RPMI7951 (cell line): ENCODE measurements around the gene ANKRD6. TPM values are rescaled to one million over a fixed set of nuclear protein-coding genes. Genes with fewer than 3 reads are reported as not detected.

ENCODE experiments used
- DNase-seq: peaks from one replicate; pipeline ENCODE4 v3.0.0-alpha.2; 2012; ENCODE audit warnings: low read depth
- total RNA-seq: library from RNA; depleted of rRNA; stranded (reverse); fragments of >200 nt; shearing (Covaris generic); gene quantifications from 2 replicates; pipeline ENCODE4 v1.2.3, GENCODE V29; 2014

The ANKRD6 gene
- total RNA-seq, 1 experiment from 2014 or later, result 0.48 TPM

DNA sequence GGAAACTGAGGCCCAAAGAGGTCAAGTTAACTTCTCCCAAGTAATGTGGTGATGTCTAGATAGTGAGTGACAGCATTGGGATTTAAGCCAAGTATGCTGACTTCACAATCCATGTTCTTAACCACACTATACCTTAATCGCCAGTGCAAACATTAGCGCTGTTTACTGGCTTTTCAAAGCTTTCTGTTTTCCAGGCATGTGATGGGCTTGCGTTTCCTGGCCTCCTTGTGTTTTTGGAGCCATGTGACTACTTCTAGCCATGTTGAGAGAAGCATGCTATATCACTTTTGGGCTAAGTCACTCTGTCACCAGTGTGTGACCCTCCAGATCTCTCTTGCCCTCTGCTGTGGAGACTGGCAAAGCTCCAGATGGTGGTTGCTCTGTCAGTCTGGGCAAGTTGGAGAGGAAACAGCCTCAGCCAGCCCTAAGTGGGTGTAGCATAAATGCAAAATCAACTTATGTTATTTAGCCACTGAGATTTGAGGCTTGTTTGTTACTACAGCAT, 76.9 kb downstream of the ANKRD6 start:
- DNase-seq, result peak; percentile 0

DNA sequence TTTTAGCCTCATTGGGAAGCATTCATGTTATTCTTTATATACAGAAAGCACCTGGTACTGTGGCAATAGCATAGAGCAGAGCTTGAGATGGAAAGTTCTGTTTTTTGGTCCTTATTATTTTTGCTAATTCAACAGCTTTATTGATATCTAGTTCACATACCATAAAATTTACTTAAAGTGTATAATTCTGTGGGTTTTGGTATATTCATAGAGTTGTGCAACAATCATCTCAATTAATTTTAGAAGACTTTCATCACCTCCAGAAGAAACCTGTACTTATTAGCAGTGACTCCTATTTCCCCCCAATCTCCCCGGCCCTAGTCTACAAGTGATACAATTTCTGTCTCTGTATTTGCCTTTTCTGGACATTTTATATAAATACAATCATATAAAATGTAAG, 77.4 kb downstream of the ANKRD6 start:
- DNase-seq, result no peak

DNA sequence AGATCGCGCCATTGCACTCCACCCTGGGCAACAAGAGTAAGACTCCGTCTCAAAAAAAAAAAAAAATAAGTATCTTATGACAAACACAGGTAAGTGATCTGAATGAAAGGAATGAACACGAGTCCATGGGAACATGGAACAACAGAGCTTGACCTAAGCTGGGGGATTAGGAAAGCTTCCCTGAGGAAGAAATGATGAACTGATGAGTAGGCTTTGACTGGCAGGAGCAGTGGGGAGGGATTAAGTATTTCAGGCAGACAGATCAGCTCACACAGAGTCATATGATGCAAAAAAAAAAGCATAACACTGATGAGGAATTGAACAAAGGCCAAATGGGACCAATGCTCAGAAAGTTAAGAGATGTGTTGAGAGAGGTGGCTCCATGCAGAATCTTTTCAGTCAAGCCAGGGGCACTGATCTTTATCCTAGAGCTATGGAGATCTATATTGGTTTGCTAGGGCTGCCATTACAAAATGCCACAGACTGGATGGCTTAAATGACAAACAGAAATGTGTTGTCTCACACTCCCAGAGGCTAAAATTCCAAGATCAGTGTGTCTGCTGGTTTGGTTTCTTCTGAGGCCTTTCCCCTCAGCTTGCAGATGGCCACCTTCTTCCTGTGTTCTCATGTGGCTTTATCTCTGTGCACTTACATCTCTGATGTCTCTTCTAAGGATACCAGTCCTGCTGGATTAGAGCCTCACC, 85.6 kb downstream of the ANKRD6 start:
- no peak for DNase-seq

GRCh38 chr6:89520736-89521135, 87.8 kb downstream of the ANKRD6 start:
- DNase-seq, result no peak

- no peak for DNase-seq
These were observed 89.8 kb downstream of the ANKRD6 start for GRCh38 chr6:89522778-89523177.

DNA sequence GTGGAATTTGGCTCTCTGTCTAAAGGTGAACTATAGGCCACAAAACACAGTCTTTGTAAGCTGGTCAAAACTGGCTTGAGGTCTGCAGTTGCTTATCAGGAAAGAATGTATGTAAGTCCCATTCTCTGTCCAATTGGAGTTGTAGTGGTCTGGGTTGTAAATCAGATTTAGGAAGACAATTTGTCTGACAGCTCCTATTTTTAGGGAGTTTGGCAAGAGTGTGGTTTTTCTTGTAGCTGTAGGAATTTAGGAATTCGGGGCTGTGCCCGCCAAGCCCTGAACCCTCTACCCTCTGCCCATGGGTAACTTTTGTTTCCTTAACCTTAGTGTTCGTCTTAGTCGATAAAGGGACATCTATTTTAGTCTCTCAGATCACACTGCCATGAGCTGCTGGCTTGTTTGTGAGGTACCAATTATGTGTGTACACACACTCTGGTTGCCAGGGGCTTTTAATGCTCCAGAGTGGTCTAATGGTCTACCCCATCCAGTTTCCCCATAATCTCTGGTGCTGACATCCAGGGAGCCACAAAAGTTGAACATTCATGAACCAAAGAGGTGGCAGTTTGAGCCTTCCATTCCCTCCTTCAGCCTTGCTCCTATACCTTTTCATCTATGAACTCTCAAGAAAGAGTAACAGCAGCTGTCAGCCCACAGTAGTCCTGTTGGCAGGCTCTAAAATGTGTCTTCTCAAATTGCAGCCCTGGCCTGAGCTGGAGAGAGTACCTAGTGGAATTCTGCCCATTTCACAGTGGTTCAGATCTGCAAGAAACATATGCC, 93.0 kb downstream of the ANKRD6 start:
- DNase-seq, result no peak

DNA sequence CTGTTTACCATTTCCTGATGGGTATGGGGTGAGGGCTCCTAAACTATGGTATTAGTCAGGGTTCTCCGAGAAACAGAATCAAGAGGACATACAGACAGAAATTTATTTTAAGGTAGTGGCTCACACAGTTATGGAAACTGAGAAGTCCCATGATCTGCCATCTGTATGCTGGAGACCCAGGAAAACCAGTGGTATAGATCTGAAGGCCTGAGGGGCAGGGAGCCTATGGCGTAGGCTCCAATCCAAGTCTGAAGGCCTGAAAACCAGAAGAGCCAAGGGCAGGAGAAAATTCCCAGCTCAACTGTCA, 93.6 kb downstream of the ANKRD6 start:
- no peak for DNase-seq

GRCh38 chr6:89527634-89528033, 94.7 kb downstream of the ANKRD6 start:
- peak; percentile 2 for DNase-seq

DNA sequence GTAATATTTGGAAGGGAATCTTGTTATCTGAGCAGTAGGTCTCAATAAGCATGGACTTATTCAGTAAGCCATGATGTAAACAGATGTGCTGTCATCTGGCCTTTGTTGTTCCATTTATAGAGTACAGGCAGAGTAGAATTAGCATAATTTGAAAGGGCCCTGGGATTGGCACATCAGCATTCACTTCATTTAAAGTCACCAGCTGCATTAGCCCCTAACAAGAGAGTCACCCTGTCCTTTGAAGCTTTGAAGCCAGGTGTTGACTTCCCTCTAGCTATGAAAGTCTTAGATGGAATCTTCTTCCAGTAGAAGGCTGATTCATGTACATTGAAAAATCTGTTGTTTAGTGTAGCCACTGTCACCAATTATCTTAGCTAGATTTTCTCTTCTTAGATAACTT, 95.9 kb downstream of the ANKRD6 start:
- no peak for DNase-seq

DNA sequence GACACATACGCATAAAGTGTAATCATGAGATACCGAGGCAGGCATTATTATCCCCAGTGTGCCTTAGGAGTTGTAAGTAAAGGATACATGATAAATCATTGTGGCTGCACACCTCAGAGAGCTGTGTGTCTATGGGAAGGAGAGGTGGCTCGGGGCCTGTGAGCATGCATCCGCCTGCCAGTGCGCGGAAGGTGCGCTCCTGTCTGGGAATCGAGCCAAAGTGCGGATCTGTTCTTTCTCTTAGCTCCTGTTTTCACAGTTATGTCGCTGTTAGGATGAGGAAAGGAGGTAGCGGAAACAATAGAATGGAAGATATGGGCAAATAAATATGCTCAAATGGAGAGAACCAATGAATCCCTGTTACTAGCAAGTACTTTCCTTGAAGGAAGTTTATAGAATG, 98.0 kb downstream of the ANKRD6 start:
- no peak for DNase-seq

- no peak for DNase-seq
These were observed 103.3 kb downstream of the ANKRD6 start for GRCh38 chr6:89536231-89536630.

DNA sequence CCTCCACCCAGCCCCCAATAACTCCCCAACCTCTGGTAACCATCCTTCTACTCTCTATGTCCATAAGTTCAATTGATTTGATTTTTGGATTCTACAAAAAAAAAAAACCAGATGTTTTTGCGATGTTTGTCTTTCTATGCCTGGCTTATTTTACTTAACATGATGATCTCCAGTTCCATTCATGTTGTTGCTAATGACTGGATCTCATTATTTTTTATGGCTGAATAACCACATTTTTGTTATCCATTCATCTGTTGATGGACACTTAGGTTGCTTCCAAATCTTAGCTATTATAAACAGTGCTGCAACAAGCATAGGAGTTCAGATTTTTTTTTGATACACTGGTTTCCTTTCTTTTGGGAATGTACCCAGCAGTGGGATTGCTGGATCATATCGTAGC, 106.8 kb downstream of the ANKRD6 start:
- no peak for DNase-seq

DNA sequence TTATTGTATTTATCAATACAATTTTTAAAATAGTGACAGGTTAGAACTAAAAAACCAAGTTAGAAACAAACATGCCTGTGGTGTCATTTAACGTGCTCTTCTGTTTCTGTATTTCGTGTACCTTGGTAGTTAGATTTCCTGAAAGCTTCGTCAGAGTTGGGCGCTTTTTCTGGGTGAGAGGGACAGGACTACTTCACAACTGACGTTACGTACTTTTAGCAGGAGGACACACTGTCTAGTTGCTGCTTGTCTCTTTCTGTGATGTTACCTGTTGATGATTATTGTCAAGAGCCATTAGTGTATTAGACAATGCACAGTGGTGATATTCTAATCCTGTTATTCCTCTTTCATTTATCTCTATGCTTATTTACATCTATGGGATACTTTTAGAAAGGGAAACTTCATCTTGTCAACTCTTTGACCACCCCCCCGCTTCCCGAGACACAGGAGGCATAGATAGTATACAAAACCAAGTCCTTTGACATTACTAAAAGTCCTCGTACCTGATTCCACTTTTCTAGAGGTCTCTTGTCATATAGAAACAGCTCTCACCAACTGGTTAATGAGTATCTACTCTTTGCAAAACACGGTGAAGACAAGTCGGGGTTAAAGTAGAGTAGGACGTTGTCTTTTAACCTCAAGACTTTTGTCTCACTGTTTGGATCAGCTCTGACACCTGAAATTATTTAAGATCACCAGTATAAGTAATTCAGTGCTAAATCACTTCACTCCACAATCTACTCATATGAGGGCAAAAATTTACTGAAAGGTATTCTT, 109.3 kb downstream of the ANKRD6 start:
- DNase-seq, result no peak

DNA sequence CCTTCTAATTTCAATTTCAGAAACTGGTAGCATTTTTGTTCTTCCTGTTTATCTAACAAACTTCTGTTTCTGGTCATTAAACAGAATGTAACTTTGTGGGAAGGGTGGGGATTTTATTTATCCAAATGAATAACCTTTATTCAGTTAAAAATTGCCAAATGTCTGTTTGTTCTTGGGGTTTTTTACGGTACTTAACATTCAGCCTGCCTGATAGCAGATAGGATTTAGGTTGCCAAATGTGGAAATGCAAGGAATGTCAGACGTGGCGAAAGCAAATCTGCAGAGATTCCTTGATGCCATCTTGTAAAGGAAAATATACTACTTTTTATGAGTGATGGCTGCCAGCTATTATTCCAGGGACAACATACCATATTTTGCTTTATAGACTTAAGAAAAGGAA, 109.9 kb downstream of the ANKRD6 start:
- no peak for DNase-seq

DNA sequence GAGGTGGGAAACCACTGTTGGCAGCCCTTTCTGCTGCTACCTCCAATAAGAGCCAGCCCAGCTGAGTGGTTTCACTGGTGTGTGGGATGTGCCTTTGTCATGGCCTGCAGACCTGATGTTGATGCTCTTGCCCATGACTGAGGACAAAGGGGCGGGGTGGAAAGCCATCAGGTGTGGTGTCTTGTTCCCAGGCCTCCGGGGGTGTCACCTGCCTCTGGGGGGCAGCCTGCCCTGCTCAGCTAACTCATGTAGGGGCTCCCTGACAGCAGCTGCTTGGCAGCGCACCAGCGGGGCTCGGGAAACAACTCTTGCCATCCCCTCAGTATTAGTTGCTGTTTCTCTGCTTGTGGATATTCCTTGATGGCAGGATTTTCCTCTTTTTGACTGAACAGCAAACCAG, 114.3 kb downstream of the ANKRD6 start:
- DNase-seq, result no peak

- DNase-seq, result no peak
These were observed 120.5 kb downstream of the ANKRD6 start for GRCh38 chr6:89553431-89553830.

DNA sequence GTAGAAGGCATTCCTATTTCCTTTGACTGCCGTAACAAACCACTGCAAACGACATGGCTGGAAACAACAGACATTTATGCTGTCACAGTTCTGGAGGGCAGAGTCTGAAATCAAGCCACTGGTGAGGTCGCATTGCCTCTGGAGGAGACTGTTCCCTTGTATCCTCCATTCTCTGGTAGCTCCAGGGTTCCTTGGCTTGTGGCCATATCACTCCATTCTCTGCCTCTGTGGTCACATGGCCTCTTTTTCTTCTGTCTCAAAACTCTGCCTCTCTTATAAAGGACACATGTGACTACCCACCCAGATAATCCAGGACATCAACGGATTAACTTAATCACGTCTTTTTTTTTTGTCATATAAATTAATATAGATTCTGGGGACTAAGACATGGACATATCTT, 121.2 kb downstream of the ANKRD6 start:
- DNase-seq, result no peak

- DNase-seq, result no peak
These were observed 122.1 kb downstream of the ANKRD6 start for GRCh38 chr6:89555031-89555430.

DNA sequence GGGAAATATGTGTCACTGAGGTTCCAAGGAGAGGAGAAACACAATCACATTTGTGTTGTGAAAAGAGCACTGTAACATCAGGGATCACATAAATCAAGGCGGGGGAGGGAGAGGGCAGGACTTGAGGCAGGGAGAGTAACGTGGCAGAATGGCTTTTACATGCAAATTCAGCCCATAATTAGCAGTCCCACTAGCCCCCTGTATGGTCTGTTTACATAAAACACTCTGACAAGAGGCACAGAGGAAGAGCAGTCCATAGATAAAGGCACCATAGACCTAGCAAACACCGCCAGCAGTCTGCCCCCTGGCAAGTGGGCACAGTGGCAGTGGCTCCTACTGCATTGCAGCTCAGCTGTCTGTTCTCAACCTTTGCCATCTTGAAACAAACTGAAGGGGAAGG, 122.9 kb downstream of the ANKRD6 start:
- DNase-seq, result no peak

- DNase-seq, result no peak
These were observed 126.5 kb downstream of the ANKRD6 start for GRCh38 chr6:89559487-89559886.

DNA sequence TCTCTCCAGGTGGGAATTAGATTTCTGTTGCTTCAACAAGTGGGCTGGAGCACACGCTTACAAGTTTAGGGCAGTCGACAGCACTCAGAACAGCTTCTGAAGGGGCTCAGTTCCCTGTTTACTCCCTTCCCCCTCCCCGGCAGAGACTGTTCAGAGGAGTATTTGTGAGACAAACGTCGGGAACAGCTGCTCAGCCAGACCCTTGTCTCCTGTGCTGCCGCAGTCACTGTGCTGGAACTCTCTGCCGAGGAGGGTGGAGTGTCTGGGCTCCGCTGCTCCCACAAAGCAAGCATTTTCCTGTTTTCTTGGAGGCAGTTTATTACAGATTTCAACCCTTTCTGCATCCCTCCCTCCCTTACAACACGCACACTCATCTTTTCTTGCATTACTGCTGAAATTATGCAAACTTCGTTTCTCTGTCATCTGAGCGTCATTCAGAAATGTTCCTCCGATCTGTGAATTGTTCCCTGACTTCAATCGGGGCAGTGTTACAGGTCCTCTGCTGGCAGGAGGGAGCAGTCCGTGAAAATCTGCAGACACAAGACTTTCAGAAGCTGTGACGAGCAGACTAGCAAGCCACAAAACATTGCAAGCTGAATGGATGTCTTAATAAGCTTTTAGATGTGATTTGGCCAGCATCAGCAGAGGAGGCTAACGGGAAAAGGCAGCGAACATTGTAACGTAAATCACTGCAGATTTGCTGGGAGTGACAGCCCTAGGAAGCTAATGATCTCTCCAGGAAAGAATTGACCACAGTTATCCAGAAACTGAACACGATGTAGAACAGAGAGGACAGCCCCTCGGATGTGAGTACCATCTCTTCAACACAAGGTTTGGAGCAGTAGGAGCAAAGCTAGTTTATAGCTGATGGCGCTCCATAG, 129.4 kb downstream of the ANKRD6 start:
- no peak for DNase-seq

DNA sequence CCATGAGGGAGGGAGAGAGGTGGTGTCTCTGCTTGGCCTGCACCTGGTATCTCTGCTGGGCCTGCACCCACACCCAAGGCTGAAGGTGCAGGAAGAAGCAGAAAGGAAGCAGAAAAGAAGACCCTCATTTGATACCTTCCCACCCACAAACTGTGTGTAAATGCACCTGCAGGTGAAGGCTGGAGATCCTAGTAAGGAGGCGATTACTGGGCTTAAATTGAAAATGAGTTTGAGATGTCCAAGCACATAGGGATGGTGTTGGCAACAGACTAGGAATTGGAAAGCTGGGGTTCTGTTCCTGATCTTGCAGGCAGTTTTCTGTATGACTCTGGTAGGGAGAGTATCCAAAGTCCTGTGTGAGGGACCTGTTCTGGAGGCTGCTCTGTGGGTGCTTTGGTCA, 130.9 kb downstream of the ANKRD6 start:
- DNase-seq, result no peak
